Measurements from ENCODE around the gene EVA1A. TPM values are rescaled to one million over a fixed set of nuclear protein-coding genes. Genes with fewer than 3 reads are reported as not detected.

Gene EVA1A
- total and polyA plus RNA-seq, 2 experiments from 2014 or later, result 126 to 145 TPM

DNA sequence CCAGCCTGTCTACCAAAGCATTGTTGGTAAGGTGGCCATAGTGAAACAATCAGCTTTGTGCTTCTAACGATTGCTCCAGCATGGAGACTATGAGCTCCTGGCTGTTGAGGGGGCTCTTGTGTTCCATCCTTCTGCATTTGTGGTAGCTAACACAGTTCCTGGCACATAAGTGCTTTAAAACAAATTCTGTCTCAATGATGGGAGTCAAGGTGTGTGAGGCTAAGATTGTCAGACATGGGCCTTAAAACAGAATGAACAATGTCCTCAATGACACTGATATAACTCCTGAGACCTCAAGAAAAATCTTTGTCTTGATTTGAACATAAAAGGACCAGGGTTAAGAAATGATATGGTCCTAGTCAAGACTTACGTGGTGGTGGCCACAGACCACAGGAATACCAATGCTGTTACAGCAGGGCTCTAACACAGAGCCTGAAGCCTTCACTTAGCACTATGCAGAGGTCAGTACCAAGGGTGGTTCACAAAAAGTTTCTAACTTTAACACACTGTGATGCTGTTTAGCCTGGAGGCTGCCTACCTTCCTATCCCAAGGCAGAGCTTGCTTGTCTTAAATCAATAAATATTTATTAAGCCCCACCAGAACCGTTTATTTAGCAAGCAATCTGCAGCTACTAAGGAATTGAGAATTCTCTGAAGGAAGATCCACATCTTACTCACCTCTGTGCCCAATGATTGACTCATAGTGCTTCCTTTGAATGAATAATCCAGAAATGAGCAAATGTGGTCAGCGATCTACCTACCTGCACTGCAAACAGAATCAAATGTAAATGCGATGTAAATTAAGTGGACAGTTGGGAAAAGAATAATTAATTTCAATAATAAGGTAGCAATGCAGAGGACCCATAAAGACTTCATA is 35.1 kb downstream of the EVA1A start:
- no peak for TF ChIP-seq EZH2 (IDR thresholded peaks at IDR 0.05; ENCODE audit: insufficient read depth, poor library complexity, severe bottlenecking)
- TF ChIP-seq EZH2phosphoT487 (IDR thresholded peaks at IDR 0.05; ENCODE audit: insufficient read depth, low read depth), result no peak
- peak overlapping the region; percentile 12 for H3K4me2 ChIP-seq (ENCODE audit: unreplicated experiment)
- H3K9me3 ChIP-seq (ENCODE audit: low read depth), result no peaks in the 10 kb centered on the region
- no peak overlapping the region for H2AFZ ChIP-seq
- H3K27me3 ChIP-seq (replicated peaks; ENCODE audit: insufficient read depth), result no peaks in the 10 kb centered on the region
- peaks cover 60% of the 10 kb centered on the region for H3K4me1 ChIP-seq (ENCODE audit: insufficient read depth)
- no peak overlapping the region for H3K9ac ChIP-seq
- WGBS, 2 experiments (ENCODE audit: low coverage in 1 of 2, low lambda C conversion rate in 2 of 2, missing lambda C conversion rate in 2 of 2), result 38% methylated on average over 5 of the region's 5 CpGs
- H3K4me3 ChIP-seq, result no peak overlapping the region
- peak overlapping the region; percentile 9 for H3K27ac ChIP-seq
- in situ Hi-C loops (cut with MboI), result no loop called here
- peak; percentile 75 for DNase-seq
- H3K36me3 ChIP-seq (ENCODE audit: low read depth), result peaks cover 22% of the 10 kb centered on the region
- H3F3A ChIP-seq (ENCODE audit: insufficient read depth), result peaks cover 47% of the 10 kb centered on the region
- peaks cover 100% of the 10 kb centered on the region for H3K79me2 ChIP-seq (ENCODE audit: insufficient read depth)
- H4K20me1 ChIP-seq (ENCODE audit: insufficient read depth), result peaks cover 59% of the 10 kb centered on the region
- no peaks in the 10 kb centered on the region for H3K9me2 ChIP-seq (ENCODE audit: insufficient read depth)

DNA sequence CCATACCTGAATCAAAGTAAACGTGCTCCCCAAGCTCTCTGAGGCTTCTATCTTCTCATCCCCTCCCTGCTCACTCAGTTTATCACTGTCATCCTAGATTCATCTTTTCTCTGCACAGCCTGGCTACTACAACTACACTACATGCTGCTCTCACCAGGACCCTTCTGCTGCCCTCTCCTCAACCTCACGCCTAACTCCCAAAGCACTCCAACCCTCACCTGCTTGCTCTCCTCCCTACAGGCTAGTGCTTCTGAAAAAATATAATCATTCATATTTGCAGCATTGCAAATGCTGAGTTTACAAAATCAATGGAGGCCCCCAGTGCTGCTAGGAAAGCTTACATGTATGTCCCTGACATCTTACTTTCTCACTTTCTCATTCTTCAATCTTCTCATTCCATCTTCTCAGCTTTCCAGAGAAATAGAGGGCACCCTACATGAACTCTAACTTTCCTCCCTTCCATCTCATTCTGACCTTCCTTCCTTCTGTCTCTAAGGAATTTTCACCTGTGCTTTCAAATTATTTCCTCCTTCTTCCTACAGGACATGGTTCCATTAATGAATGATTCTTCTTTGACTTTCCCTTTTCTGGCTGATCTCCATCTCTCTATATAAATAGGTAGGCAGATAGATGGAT is 36.3 kb downstream of the EVA1A start:
- WGBS, 2 experiments (ENCODE audit: low coverage in 1 of 2, low lambda C conversion rate in 2 of 2, missing lambda C conversion rate in 2 of 2), result 96 to 100% methylated on average over 2 of the region's 2 CpGs
- no peak for DNase-seq
- H3K4me1 ChIP-seq (ENCODE audit: insufficient read depth), result peaks cover 62% of the 10 kb centered on the region
- H3K4me2 ChIP-seq (ENCODE audit: unreplicated experiment), result no peak overlapping the region
- in situ Hi-C loops (cut with MboI), result no loop called here
- H3K27me3 ChIP-seq (replicated peaks; ENCODE audit: insufficient read depth), result no peaks in the 10 kb centered on the region
- peaks cover 54% of the 10 kb centered on the region for H3F3A ChIP-seq (ENCODE audit: insufficient read depth)
- H3K79me2 ChIP-seq (ENCODE audit: insufficient read depth), result peaks cover 100% of the 10 kb centered on the region
- no peak overlapping the region for H3K27ac ChIP-seq
- TF ChIP-seq EZH2phosphoT487 (IDR thresholded peaks at IDR 0.05; ENCODE audit: insufficient read depth, low read depth) (no peak), EZH2 (IDR thresholded peaks at IDR 0.05; ENCODE audit: insufficient read depth, poor library complexity, severe bottlenecking) (no peak)
- no peaks in the 10 kb centered on the region for H3K9me3 ChIP-seq (ENCODE audit: low read depth)
- H2AFZ ChIP-seq, result no peak overlapping the region
- no peak overlapping the region for H3K4me3 ChIP-seq
- no peak overlapping the region for H3K9ac ChIP-seq
- no peaks in the 10 kb centered on the region for H3K9me2 ChIP-seq (ENCODE audit: insufficient read depth)
- peaks cover 55% of the 10 kb centered on the region for H4K20me1 ChIP-seq (ENCODE audit: insufficient read depth)
- H3K36me3 ChIP-seq (ENCODE audit: low read depth), result peaks cover 35% of the 10 kb centered on the region

DNA sequence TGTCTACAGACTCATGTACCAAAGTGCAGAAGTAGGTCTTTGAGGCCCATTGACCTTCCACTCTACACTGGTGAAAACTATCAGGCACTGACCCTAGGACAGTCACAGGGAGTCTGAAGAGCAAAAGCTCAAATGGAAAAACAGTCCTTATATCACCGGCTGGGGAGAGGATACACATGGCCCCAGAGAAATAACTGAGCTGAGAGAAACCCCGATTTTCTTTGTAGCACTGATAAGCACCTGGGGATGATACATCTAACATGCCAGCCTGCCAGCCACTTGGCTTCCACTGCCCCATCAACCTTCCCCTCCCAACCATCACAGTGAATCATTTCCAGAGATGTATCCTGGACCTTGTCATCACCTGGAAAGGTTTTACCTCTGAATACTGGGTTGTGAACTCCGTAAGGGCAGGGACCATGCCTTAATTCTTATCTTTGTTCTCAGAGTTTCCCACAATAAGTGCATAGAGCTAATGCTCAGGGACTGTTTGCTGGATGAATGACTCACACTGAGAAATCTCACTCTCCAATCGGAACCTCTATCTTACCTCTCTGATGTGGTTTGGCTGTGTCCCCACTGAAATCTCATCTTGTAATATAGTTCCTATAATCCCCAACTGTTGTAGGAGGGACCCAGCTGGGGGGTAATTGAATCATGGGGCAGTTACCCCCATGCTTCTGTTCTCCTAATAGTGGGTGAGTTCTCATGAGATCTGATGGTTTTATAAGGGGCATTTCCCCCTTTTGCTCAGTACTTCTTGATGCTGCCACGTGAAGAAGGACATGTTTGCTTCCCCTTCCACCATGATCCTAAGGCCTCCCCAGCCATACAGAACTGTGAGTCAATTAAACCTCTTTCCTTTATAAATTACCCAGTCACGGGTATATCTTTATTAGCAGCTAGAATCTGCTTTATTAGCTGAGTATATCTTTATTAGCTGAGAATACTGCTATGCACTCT is 37.1 kb downstream of the EVA1A start:
- H3F3A ChIP-seq (ENCODE audit: insufficient read depth), result peaks cover 62% of the 10 kb centered on the region
- H3K4me3 ChIP-seq, result no peak overlapping the region
- peaks cover 64% of the 10 kb centered on the region for H3K4me1 ChIP-seq (ENCODE audit: insufficient read depth)
- no peak overlapping the region for H3K9ac ChIP-seq
- H3K4me2 ChIP-seq (ENCODE audit: unreplicated experiment), result no peak overlapping the region
- in situ Hi-C loops (cut with MboI), result no loop called here
- H4K20me1 ChIP-seq (ENCODE audit: insufficient read depth), result peaks cover 47% of the 10 kb centered on the region
- H3K9me2 ChIP-seq (ENCODE audit: insufficient read depth), result no peaks in the 10 kb centered on the region
- H3K79me2 ChIP-seq (ENCODE audit: insufficient read depth), result peaks cover 100% of the 10 kb centered on the region
- peaks cover 42% of the 10 kb centered on the region for H3K36me3 ChIP-seq (ENCODE audit: low read depth)
- H2AFZ ChIP-seq, result no peak overlapping the region
- no peak for TF ChIP-seq EZH2phosphoT487 (IDR thresholded peaks at IDR 0.05; ENCODE audit: insufficient read depth, low read depth)
- TF ChIP-seq EZH2 (IDR thresholded peaks at IDR 0.05; ENCODE audit: insufficient read depth, poor library complexity, severe bottlenecking), result no peak
- H3K27ac ChIP-seq, result no peak overlapping the region
- no peaks in the 10 kb centered on the region for H3K27me3 ChIP-seq (replicated peaks; ENCODE audit: insufficient read depth)
- no peaks in the 10 kb centered on the region for H3K9me3 ChIP-seq (ENCODE audit: low read depth)
- DNase-seq, result peak; percentile 62
- 68 to 73% methylated on average over 6 of the region's 6 CpGs for WGBS, 2 experiments (ENCODE audit: low coverage in 1 of 2, low lambda C conversion rate in 2 of 2, missing lambda C conversion rate in 2 of 2)

Data from GM23248 (cell line).